T1000 (cell line): Measurements from ENCODE around the gene SLC25A10.

Experiments
- DNase-seq: peaks from one replicate; lab custom pipeline; 2025; ENCODE audit warnings: mixed read lengths; lab: John Stamatoyannopoulos, UW

Gene SLC25A10

GRCh38 chr17:81706757-81707624 is 5.1 kb upstream of the SLC25A10 start:
- no peak for DNase-seq

- DNase-seq = no peak
These were observed 4.1 kb upstream of the SLC25A10 start for GRCh38 chr17:81707725-81708646.

- DNase-seq = no peak
These were observed 3.3 kb upstream of the SLC25A10 start for GRCh38 chr17:81708739-81709185.

GRCh38 chr17:81710514-81711308 is 1.4 kb upstream of the SLC25A10 start:
- DNase-seq = no peak

GRCh38 chr17:81712468-81713003 is 452 bp downstream of the SLC25A10 start:
- DNase-seq = no peak

GRCh38 chr17:81713004-81713555 is 996 bp downstream of the SLC25A10 start:
- DNase-seq = no peak

- DNase-seq = no peak
These were observed 1.7 kb downstream of the SLC25A10 start for GRCh38 chr17:81713556-81714411.

GRCh38 chr17:81714412-81715106 is 2.5 kb downstream of the SLC25A10 start:
- no peak for DNase-seq

GRCh38 chr17:81715107-81715871 is 3.2 kb downstream of the SLC25A10 start:
- no peak for DNase-seq

- DNase-seq = no peak
These were observed 4.0 kb downstream of the SLC25A10 start for GRCh38 chr17:81715872-81716673.

GRCh38 chr17:81716674-81716996 is 4.6 kb downstream of the SLC25A10 start:
- no peak for DNase-seq

- no peak for DNase-seq
These were observed 5.1 kb downstream of the SLC25A10 start for GRCh38 chr17:81717049-81717765.

- DNase-seq = no peak
These were observed 5.6 kb downstream of the SLC25A10 start for GRCh38 chr17:81717766-81718089.

- no peak for DNase-seq
These were observed 7.6 kb downstream of the SLC25A10 start for GRCh38 chr17:81719410-81720266.

- DNase-seq = no peak
These were observed 8.4 kb downstream of the SLC25A10 start for GRCh38 chr17:81720267-81721071.
